RPMI7951 (cell line): ENCODE results near the gene RPS3A. TPM values are rescaled to one million over a fixed set of nuclear protein-coding genes. Genes with fewer than 3 reads are reported as not detected.
"Not testable (repeated sequence)": the region's sequence is repeated elsewhere in the genome, so short reads cannot be mapped to it uniquely, and the experiment has no call there.

Experiments
- DNase-seq: peaks from one replicate; pipeline ENCODE4 v3.0.0-alpha.2; 2012; ENCODE audit warnings: low read depth
- total RNA-seq: library from RNA; depleted of rRNA; stranded (reverse); fragments of >200 nt; shearing (Covaris generic); gene quantifications from 2 replicates; pipeline ENCODE4 v1.2.3, GENCODE V29; 2014; rRNA removed

The RPS3A gene
- total RNA-seq, 1 experiment from 2014 or later, result 2,788 TPM

GRCh38 chr4:151114986-151115385 is 15.6 kb downstream of the RPS3A start:
- no peak for DNase-seq

GRCh38 chr4:151117371-151117962 is 18.0 kb downstream of the RPS3A start:
- peak; percentile 57 for DNase-seq

GRCh38 chr4:151129796-151130195 is 30.4 kb downstream of the RPS3A start:
- no peak for DNase-seq

GRCh38 chr4:151133311-151133710 is 33.9 kb downstream of the RPS3A start:
- no peak for DNase-seq

- not testable (repeated sequence) for DNase-seq
Measured at GRCh38 chr4:151136048-151136447, 36.6 kb downstream of the RPS3A start.

- DNase-seq, result no peak
Measured at GRCh38 chr4:151139814-151140213, 40.4 kb downstream of the RPS3A start.

- DNase-seq, result no peak
Measured at GRCh38 chr4:151142758-151143157, 43.3 kb downstream of the RPS3A start.

- DNase-seq, result no peak
Measured at GRCh38 chr4:151143162-151143561, 43.7 kb downstream of the RPS3A start.

- no peak for DNase-seq
Measured at GRCh38 chr4:151143811-151144210, 44.4 kb downstream of the RPS3A start.

- no peak for DNase-seq
Measured at GRCh38 chr4:151144329-151145072, 45.1 kb downstream of the RPS3A start.

GRCh38 chr4:151147000-151147399 is 47.6 kb downstream of the RPS3A start:
- no peak for DNase-seq

GRCh38 chr4:151148261-151148660 is 48.8 kb downstream of the RPS3A start:
- DNase-seq, result no peak

- no peak for DNase-seq
Measured at GRCh38 chr4:151150821-151151580, 51.6 kb downstream of the RPS3A start.

- DNase-seq, result no peak
Measured at GRCh38 chr4:151152028-151152427, 52.6 kb downstream of the RPS3A start.

GRCh38 chr4:151153585-151153984 is 54.2 kb downstream of the RPS3A start:
- no peak for DNase-seq

Other genes starting within 250 kb of the RPS3A start
- 11.6 and 12.5 TPM in 2 replicates for gene LRBA, start 84.3 kb upstream of the RPS3A start, total RNA-seq
- gene PRSS48, start 177.5 kb downstream of the RPS3A start, total RNA-seq, result not detected in 2 replicates
- 4.3 and 6.1 TPM in 2 replicates for gene SH3D19, start 226.0 kb downstream of the RPS3A start, total RNA-seq